HG03045 (cell line): Measurements from ENCODE around the gene CREB3L1.

ENCODE experiments used
- ATAC-seq: cut with Tn5 transposase; IDR thresholded peaks from one replicate; pipeline ENCODE4 v1.9.1; 2021; ENCODE audit warnings: mild to moderate bottlenecking, moderate library complexity; ENCODE audit not compliant: unreplicated experiment

CREB3L1 gene

GRCh38 chr11:46321757-46322156 is 44.3 kb downstream of the CREB3L1 start:
- ATAC-seq = no peak

GRCh38 chr11:46322759-46323158 is 45.3 kb downstream of the CREB3L1 start:
- ATAC-seq = no peak

GRCh38 chr11:46326813-46327416 is 49.5 kb downstream of the CREB3L1 start:
- no peak for ATAC-seq

GRCh38 chr11:46327829-46328228 is 50.4 kb downstream of the CREB3L1 start:
- no peak for ATAC-seq

- ATAC-seq = no peak
Measured at GRCh38 chr11:46330154-46330553, 52.7 kb downstream of the CREB3L1 start.

GRCh38 chr11:46330563-46331281 is 53.3 kb downstream of the CREB3L1 start:
- ATAC-seq = no peak

- no peak for ATAC-seq
Measured at GRCh38 chr11:46331282-46331984, 54.0 kb downstream of the CREB3L1 start.

- ATAC-seq = no peak
Measured at GRCh38 chr11:46332093-46332567, 54.7 kb downstream of the CREB3L1 start.

- no peak for ATAC-seq
Measured at GRCh38 chr11:46332568-46333393, 55.3 kb downstream of the CREB3L1 start.

- no peak for ATAC-seq
Measured at GRCh38 chr11:46333394-46333947, 56.0 kb downstream of the CREB3L1 start.

GRCh38 chr11:46334211-46334610 is 56.7 kb downstream of the CREB3L1 start:
- ATAC-seq = no peak

- no peak for ATAC-seq
Measured at GRCh38 chr11:46335271-46335670, 57.8 kb downstream of the CREB3L1 start.

GRCh38 chr11:46335890-46336562 is 58.6 kb downstream of the CREB3L1 start:
- no peak for ATAC-seq

GRCh38 chr11:46336563-46337180 is 59.2 kb downstream of the CREB3L1 start:
- ATAC-seq = no peak

GRCh38 chr11:46337626-46338345 is 60.3 kb downstream of the CREB3L1 start:
- no peak for ATAC-seq

GRCh38 chr11:46338636-46338987 is 61.1 kb downstream of the CREB3L1 start:
- no peak for ATAC-seq

- no peak for ATAC-seq
Measured at GRCh38 chr11:46338988-46339666, 61.7 kb downstream of the CREB3L1 start.

- ATAC-seq = no peak
Measured at GRCh38 chr11:46339816-46340215, 62.4 kb downstream of the CREB3L1 start.

GRCh38 chr11:46341454-46341853 is 64.0 kb downstream of the CREB3L1 start:
- no peak for ATAC-seq
